HepG2 (cell line): ENCODE measurements around the gene HOXA13. TPM values are rescaled to one million over a fixed set of nuclear protein-coding genes. Genes with fewer than 3 reads are reported as not detected.

Source experiments
- ATAC-seq: fragments of 200-7000 bp; cut with Tn5 transposase; 3 replicates; pipeline ENCODE4 v1.9.1; 2020; ENCODE audit warnings: mild to moderate bottlenecking, moderate library complexity
- BruUV-seq: library from RNA; stranded (reverse); fragments of 400-500 nt; replicated peaks from 2 replicates; lab custom pipeline; 2021; lab: Mats Ljungman, UMichigan
- CTCF ChIA-PET: fragments of 300-600 bp; formaldehyde crosslinking; extraction: SDS; loops from one replicate; lab custom pipeline; 2021; ENCODE audit warnings: low total read pairs, inconsistent platforms, low intra/inter-chr PET ratio; lab: Yijun Ruan, JAX
- POLR2A ChIA-PET: fragments of 350-600 bp; sonication (Branson Sonifier 250); formaldehyde crosslinking; loops from one replicate; lab custom pipeline; 2020; ENCODE audit warnings: antibody characterized with exemption, inconsistent platforms; lab: Yijun Ruan, JAX
- DNase-seq: peaks from one replicate; pipeline ENCODE4 v3.0.0-alpha.2; 2015; ENCODE audit warnings: low spot score
- FAIRE-seq: peaks from 3 replicates; lab custom pipeline; 2011; peaks lifted over from hg19 to GRCh38; lab: Jason Lieb, UNC
- H2AFZ ChIP-seq: one replicate; pipeline ENCODE4 v1.6.1; 2011; ENCODE audit warnings: low read length, inconsistent platforms
- H3K27ac ChIP-seq: fragments of 300-600 bp; 3 replicates; pipeline ENCODE4 v1.8.0; 2011; ENCODE audit warnings: mixed run types, mild to moderate bottlenecking, mixed read lengths, low read length, inconsistent platforms; ENCODE audit not compliant: insufficient read depth; ENCODE audit errors: extremely low read length
- H3K27me3 ChIP-seq, 2 experiments: fragments of 200-600 bp in 1 of 2; 2 replicates in 1 of 2; 3 replicates in 1 of 2; pipeline versions ENCODE4 v1.6.0 to v1.8.0; 2011; ENCODE audit warnings: low read length in 2 of 2, mild to moderate bottlenecking in 2 of 2, moderate library complexity in 2 of 2, inconsistent platforms in 1 of 2; ENCODE audit not compliant: insufficient read depth in 2 of 2, control insufficient read depth in 1 of 2
- H3K36me3 ChIP-seq, 2 experiments: fragments of 200-600 bp in 1 of 2; replicated peaks in 1 of 2; 2 replicates in 1 of 2; 3 replicates in 1 of 2; pipeline versions ENCODE4 v1.5.1 to v1.8.0; 2011; ENCODE audit warnings: low read length in 2 of 2, inconsistent platforms in 1 of 2; ENCODE audit not compliant: insufficient read depth in 2 of 2, control insufficient read depth in 1 of 2
- H3K4me1 ChIP-seq: 2 replicates; pipeline ENCODE4 v1.5.1; 2012; ENCODE audit warnings: low read length, inconsistent platforms; ENCODE audit not compliant: insufficient read depth
- H3K4me2 ChIP-seq: 2 replicates; pipeline ENCODE4 v1.6.0; 2011; ENCODE audit warnings: low read depth, low read length, inconsistent platforms
- H3K4me3 ChIP-seq, 3 experiments: fragments of 200-600 bp in 1 of 3; sonication (generic), shearing (Covaris generic) in 1 of 3; replicated peaks in 1 of 3; 2 replicates each; pipeline ENCODE4 v1.5.1; 2011 to 2016; ENCODE audit warnings: low read length in 3 of 3, inconsistent platforms in 2 of 3, low read depth in 2 of 3, mild to moderate bottlenecking in 2 of 3, control low read depth in 1 of 3, mixed read lengths in 1 of 3; ENCODE audit not compliant: insufficient read depth in 1 of 3
- H3K79me2 ChIP-seq: one replicate; pipeline ENCODE4 v1.6.1; 2011; ENCODE audit warnings: low read length, inconsistent platforms; ENCODE audit not compliant: insufficient read depth
- H3K9ac ChIP-seq: 2 replicates; pipeline ENCODE4 v1.6.0; 2011; ENCODE audit warnings: mild to moderate bottlenecking, low read depth, low read length, inconsistent platforms; ENCODE audit not compliant: insufficient read depth
- H3K9me3 ChIP-seq: 2 replicates; pipeline ENCODE4 v1.5.1; 2012; ENCODE audit warnings: mild to moderate bottlenecking, low read length
- H4K20me1 ChIP-seq: 2 replicates; pipeline ENCODE4 v1.6.0; 2011; ENCODE audit warnings: inconsistent platforms, mild to moderate bottlenecking, low read length, moderate library complexity; ENCODE audit not compliant: insufficient read depth
- TAF15 ChIP-seq: fragments of 200-400 bp; formaldehyde crosslinking; IDR thresholded peaks from one replicate; pipeline ENCODE4 v1.6.1; 2018; ENCODE audit warnings: mild to moderate bottlenecking, low read depth, low read length; ENCODE audit not compliant: poor library complexity, severe bottlenecking
- ZBTB42 ChIP-seq: sonication (generic); formaldehyde crosslinking; IDR thresholded peaks from 2 replicates; pipeline ENCODE4 v1.5.0; 2020; ENCODE audit warnings: mild to moderate bottlenecking, missing genetic modification reagents
- ZNF609 ChIP-seq: sonication (generic); formaldehyde crosslinking; IDR thresholded peaks from 2 replicates; pipeline ENCODE4 v1.4.0; 2020; ENCODE audit warnings: mild to moderate bottlenecking, missing genetic modification reagents, borderline replicate concordance
- ZNF691 ChIP-seq: sonication (generic); formaldehyde crosslinking; IDR thresholded peaks from 2 replicates; pipeline ENCODE4 v1.4.0; 2020; ENCODE audit warnings: missing genetic modification reagents, low read depth, mild to moderate bottlenecking, borderline replicate concordance
- ZNF709 ChIP-seq: sonication (generic); formaldehyde crosslinking; IDR thresholded peaks from 2 replicates; pipeline ENCODE4 v1.5.0; 2020; ENCODE audit warnings: mild to moderate bottlenecking, missing genetic modification reagents
- ZNF777 ChIP-seq: sonication (generic); formaldehyde crosslinking; IDR thresholded peaks from 2 replicates; pipeline ENCODE4 v1.4.0; 2020; ENCODE audit warnings: missing genetic modification reagents
- WGBS: methylation state at CpG from one replicate; pipeline ENCODE4 v1.1.6; 2017; ENCODE audit warnings: low lambda C conversion rate; 5-methylcytosine and 5-hydroxymethylcytosine counted together
- in situ Hi-C: cut with HindIII; loops from 2 replicates; pipeline ENCODE4 v1.10.0; 2017; ENCODE audit warnings: low pct_unique_long_range_greater_than_20kb; ENCODE audit not compliant: extremely low pct_ligation_motif_present
- intact Hi-C: fragments of 100-400 bp; cut with micrococcal nuclease; formaldehyde crosslinking; loops from one replicate; pipeline ENCODE4 v1.10.0; 2022; ENCODE audit not compliant: unreplicated experiment
- polyA plus RNA-seq, 8 experiments: library from polyadenylated mRNA; depleted of rRNA in 3 of 8; stranded (reverse) in 7 of 8; unstranded in 1 of 8; fragments of >200 nt; fragmentation: Illumina TruSeq in 4 of 8; extraction: Trizol in 4 of 8; gene quantifications; 2 replicates each; pipeline versions ENCODE4 v1.2.1 to v1.2.3, GENCODE V29; 2011 to 2016; ENCODE audit warnings: low read depth in 4 of 8, missing spikeins in 1 of 8, mixed read lengths in 1 of 8; ENCODE audit not compliant: insufficient read depth in 1 of 8
- total RNA-seq, 5 experiments: library from RNA; depleted of rRNA; stranded (reverse); fragments of >200 nt; fragmentation: Illumina TruSeq; extraction: Trizol; gene quantifications; 2 replicates each; pipeline ENCODE4 v1.2.3, GENCODE V29; 2016; ENCODE audit warnings: low read depth in 1 of 5

The HOXA13 gene
- total and polyA plus RNA-seq, 2 of the 13 experiments (the other 11 are each of a cell fraction or from before 2014, with no cell fraction given), result 0.01 to 0.04 TPM

- no peak for TF ChIP-seq ZBTB42 (CRISPR knock-in tag)
- TF ChIP-seq ZNF609, result no peak
These were observed 53.9 kb downstream of the HOXA13 start (continued) for GRCh38 chr7:27145914-27146412.

- intact Hi-C loops, result no loop called here
- in situ Hi-C loops, result no loop called here
- peaks cover 5% of the 10 kb centered on the region for H3K79me2 ChIP-seq
- H3K27ac ChIP-seq, result no peak overlapping the region
- CTCF ChIA-PET, result no interaction called here
- no peaks in the 10 kb centered on the region for H3K9me3 ChIP-seq
- no peak overlapping the region for H3K4me3 ChIP-seq
- H2AFZ ChIP-seq, result no peak overlapping the region
- no peak for TF ChIP-seq ZNF691 (CRISPR knock-in tag)
- no peak for TF ChIP-seq ZNF709 (CRISPR knock-in tag)
- no peak for TF ChIP-seq ZNF777
- TF ChIP-seq TAF15, result no peak
- TF ChIP-seq, all 625 proteins: peak for 0
- ATAC-seq (no peak), DNase-seq (no peak), FAIRE-seq (no peak)
- peaks cover 30% of the 10 kb centered on the region for H3K4me1 ChIP-seq
- 97% methylated on average over 35 of the region's 47 CpGs for WGBS
- no TSS peak for BruUV-seq
- H3K36me3 ChIP-seq, result no peaks in the 10 kb centered on the region; a peak in 2 of 5 replicates
- no peak overlapping the region for H3K4me2 ChIP-seq
- no peaks in the 10 kb centered on the region; a peak in 1 of 5 replicates for H3K27me3 ChIP-seq
- no peaks in the 10 kb centered on the region for H4K20me1 ChIP-seq
- no peak overlapping the region for H3K9ac ChIP-seq
- POLR2A ChIA-PET, result no interaction called here
These were observed 54.6 kb downstream of the HOXA13 start for GRCh38 chr7:27145165-27145913.
